ENCODE measurements around the gene PLIN5. TPM values are rescaled to one million over a fixed set of nuclear protein-coding genes. Genes with fewer than 3 reads are reported as not detected.

PLIN5 gene
- total and polyA plus RNA-seq, 2 of the 8 experiments (the other 6 are each of a cell fraction or from before 2014, with no cell fraction given), result 2.0 to 2.5 TPM

DNA sequence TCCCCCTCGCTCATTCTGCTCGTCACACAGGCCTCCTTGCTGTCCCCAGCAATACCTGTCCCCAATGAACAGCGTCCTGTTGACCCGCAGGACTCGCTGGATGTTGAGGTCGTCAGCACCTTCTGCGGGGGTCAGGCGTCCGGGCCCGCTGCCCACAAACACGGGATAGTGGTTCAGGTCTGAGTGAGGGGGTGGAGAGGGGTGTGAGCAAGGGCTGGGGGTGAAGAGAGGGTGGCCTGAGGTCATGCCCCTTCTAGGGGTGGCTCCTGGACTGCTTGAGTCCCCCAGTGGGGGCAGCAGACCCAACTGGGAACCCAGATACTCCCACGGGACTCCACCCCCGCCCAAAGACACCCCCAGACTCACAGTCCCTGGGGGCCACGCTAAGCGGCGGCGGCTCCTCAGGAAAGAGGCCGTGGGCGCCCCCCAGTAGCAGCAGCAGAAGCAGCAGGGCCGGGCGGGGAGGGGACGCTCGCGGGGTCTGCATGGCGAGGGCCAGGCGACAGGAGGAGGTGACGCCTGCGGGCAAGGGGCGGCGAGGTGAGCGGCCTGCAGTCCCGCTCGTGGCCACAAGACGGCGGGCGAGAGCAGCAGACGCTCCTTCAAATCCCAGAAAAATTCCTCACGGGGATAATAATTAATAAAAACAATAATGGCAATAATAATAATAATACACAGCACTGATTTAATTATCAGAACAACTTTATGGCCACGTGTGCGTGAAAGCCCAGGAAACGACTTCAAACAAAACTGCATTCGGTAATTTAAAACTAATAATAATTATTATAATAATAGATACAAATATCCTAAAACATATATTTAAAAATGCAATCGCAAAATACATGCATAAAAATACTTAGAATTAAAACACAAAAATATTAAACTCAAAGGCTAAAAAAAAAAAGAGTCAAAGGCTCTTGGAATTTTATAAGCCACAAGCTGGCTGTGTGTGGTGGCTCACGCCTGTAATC is 23.2 kb upstream of the PLIN5 start:
- peaks cover 0 to 7% (median 3%) of the 10 kb centered on the region in 4 experiments; a peak in 3 of 7 replicates for H3K4me1 ChIP-seq (replicated peaks in 1 of 4; ENCODE audit: control insufficient read depth in 3 of 4, insufficient read depth in 4 of 4, low read length in 3 of 4)
- 0 out of 2 replicates have a peak overlapping the region, but pooled peaks have one; percentile 32 for H3K18ac ChIP-seq (ENCODE audit: extremely low read depth, low read length)
- H2BK12ac ChIP-seq (ENCODE audit: low read depth, low read length), result 0 out of 2 replicates have a peak overlapping the region, but pooled peaks have one; percentile 39
- no peak overlapping the region for H2BK5ac ChIP-seq (ENCODE audit: low read depth, low read length)
- H3K23me2 ChIP-seq (ENCODE audit: low read depth, low read length), result peaks cover 7% of the 10 kb centered on the region; the same call in 1 of the 2 replicates
- FAIRE-seq, result no peak
- no peak overlapping the region for H2BK120ac ChIP-seq (replicated peaks; ENCODE audit: low read depth, low read length)
- no peaks in the 10 kb centered on the region for H3K27me3 ChIP-seq (replicated peaks in 1 of 4; ENCODE audit: control insufficient read depth in 3 of 4, extremely low read depth in 1 of 4, insufficient read depth in 3 of 4, low read length in 3 of 4)
- H3K14ac ChIP-seq (ENCODE audit: insufficient read length), result no peak overlapping the region
- H2BK20ac ChIP-seq (ENCODE audit: low read length), result no peak overlapping the region
- H3K9ac ChIP-seq (replicated peaks in 1 of 4; ENCODE audit: extremely low read depth in 1 of 4, low read depth in 3 of 4, low read length in 3 of 4), result no peak overlapping the region
- H3K36me3 ChIP-seq (ENCODE audit: control insufficient read depth in 2 of 4, insufficient read depth in 4 of 4, low read length in 3 of 4), result peaks cover 9 to 21% (median 17%) of the 10 kb centered on the region in 4 experiments; a peak in 5 of 8 replicates
- H3K4me2 ChIP-seq (ENCODE audit: insufficient read depth in 1 of 2, low read depth in 2 of 2, low read length in 2 of 2), result peak overlapping the region in 1 of 2 experiments; percentile 55; a peak in 2 of 4 replicates
- H3K27ac ChIP-seq (ENCODE audit: low read depth, low read length), result no peak overlapping the region
- CTCF ChIA-PET (ENCODE audit: partially characterized antibody), result interaction anchor here (0.6 to 3.6 kb wide), 14 partner anchors 9 to 78 kb away, joined by 3 to 23 read pairs (median 5); partner anchors contain the start of gene PLIN5
- H2AFZ ChIP-seq (ENCODE audit: low read length), result no peak overlapping the region
- whole genome bisulfite sequencing, 2 experiments (ENCODE audit: extremely low coverage in 1 of 2, insufficient coverage in 1 of 2, insufficient read length in 1 of 2, insufficient replicate concordance in 2 of 2, low coverage in 1 of 2, low lambda C conversion rate in 2 of 2, missing lambda C conversion rate in 1 of 2), result 34% methylated on average over 41 of the region's 44 CpGs; no CpG with 5 or more reads in 1 of the 2 experiments
- H4K8ac ChIP-seq (ENCODE audit: extremely low read depth, insufficient read depth, low read length), result peak overlapping the region; percentile 8; the same call in 1 of the 2 replicates
- peak in 1 of 2 experiments; percentile 92 for DNase-seq (ENCODE audit: low read depth in 1 of 2, low spot score in 2 of 2)
- no peaks in the 10 kb centered on the region for H3K9me3 ChIP-seq (ENCODE audit: insufficient read depth in 2 of 2, low read depth in 1 of 2, low read length in 1 of 2)
- no peak overlapping the region for H3K23ac ChIP-seq (ENCODE audit: insufficient read length)
- peaks cover 18 to 27% of the 10 kb centered on the region in 2 experiments for H4K20me1 ChIP-seq (replicated peaks in 1 of 2; ENCODE audit: control insufficient read depth in 1 of 2, insufficient read depth in 2 of 2, low read length in 2 of 2)
- H3K79me2 ChIP-seq (ENCODE audit: control insufficient read depth in 1 of 2, insufficient read depth in 2 of 2, low read length in 2 of 2), result no peaks in the 10 kb centered on the region
- no peak overlapping the region for H3K4me3 ChIP-seq (ENCODE audit: extremely low read depth in 1 of 4, insufficient read depth in 2 of 4, low read depth in 3 of 4, low read length in 4 of 4)
- H2BK15ac ChIP-seq (ENCODE audit: low read length), result no peak overlapping the region
- POLR2A ChIA-PET (ENCODE audit: partially characterized antibody), result no interaction called here
- H3K56ac ChIP-seq (replicated peaks; ENCODE audit: insufficient read length, low read depth, low read length), result no peak overlapping the region
- H4K91ac ChIP-seq (replicated peaks; ENCODE audit: insufficient read length, low read length), result no peak overlapping the region
- H3K79me1 ChIP-seq (ENCODE audit: low read depth, low read length), result peaks cover 2% of the 10 kb centered on the region; the same call in 1 of the 2 replicates
- no peak overlapping the region for H2AK5ac ChIP-seq (ENCODE audit: low read depth, low read length)
- no peak overlapping the region for H4K5ac ChIP-seq (ENCODE audit: insufficient read length, low read depth, low read length)
- H3K4ac ChIP-seq (replicated peaks; ENCODE audit: insufficient read length, low read depth, low read length), result no peak overlapping the region
- no peak for TF ChIP-seq FOSL1 (IDR thresholded peaks at IDR 0.05; ENCODE audit: insufficient read depth, low read depth, low read length)
- TF ChIP-seq CREB1 (IDR thresholded peaks at IDR 0.05), result peak; percentile 40; the same call in 1 of the 2 replicates
- TF ChIP-seq SIX5 (IDR thresholded peaks at IDR 0.05; ENCODE audit: low read depth, low read length), result no peak
- no peak; the same call in 1 of the 2 replicates for TF ChIP-seq KDM1A (IDR thresholded peaks at IDR 0.05; ENCODE audit: borderline replicate concordance, low read length)
- TF ChIP-seq TAF1 (IDR thresholded peaks at IDR 0.05; ENCODE audit: low read depth, low read length), result no peak
- TF ChIP-seq HDAC2 (IDR thresholded peaks at IDR 0.05; ENCODE audit: borderline replicate concordance in 1 of 2, low read depth in 2 of 2, low read length in 2 of 2), result 0 out of 4 replicates have a peak, but pooled peaks of 1 of the 2 experiments have one; percentile 31
- TF ChIP-seq CHD1 (IDR thresholded peaks at IDR 0.05; ENCODE audit: low read depth, low read length), result no peak
- TF ChIP-seq GTF2F1 (IDR thresholded peaks at IDR 0.05; ENCODE audit: borderline replicate concordance, low read depth, low read length), result no peak
- no peak for TF ChIP-seq MAFK (IDR thresholded peaks at IDR 0.05; ENCODE audit: low read depth, low read length)
